ENCODE measurements around the gene ZP2.
"Not testable (repeated sequence)": the region's sequence is repeated elsewhere in the genome, so short reads cannot be mapped to it uniquely, and the experiment has no call there.

ZP2 gene

DNA sequence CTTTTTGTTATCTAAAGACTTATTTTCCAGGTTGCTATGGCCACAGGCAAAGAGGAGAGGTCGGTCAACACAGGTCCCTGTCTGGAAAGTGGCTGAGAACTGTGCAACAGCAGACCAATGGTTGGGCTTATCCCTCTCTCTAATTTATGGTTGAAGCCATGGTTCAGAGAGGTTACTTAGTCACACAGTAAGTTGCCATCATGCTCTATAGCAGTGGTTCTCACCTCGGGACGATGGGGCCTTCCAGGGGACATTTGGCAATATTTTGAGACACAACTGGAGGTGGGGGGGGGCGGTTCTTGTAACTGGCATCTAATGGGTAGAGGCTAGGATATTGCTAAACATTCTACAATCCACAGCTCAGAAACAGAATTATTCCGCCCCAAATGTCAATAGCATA lies 53.7 kb downstream of the ZP2 start:
- H3K36me3 Mint-ChIP-seq (ENCODE audit: low read depth): peaks cover 7% of the 10 kb centered on the region
- no peak overlapping the region for H3K27ac Mint-ChIP-seq
- H3K4me3 Mint-ChIP-seq: peak overlapping the region; percentile 28
- no peaks in the 10 kb centered on the region for H3K27me3 Mint-ChIP-seq (ENCODE audit: low read depth)
- peaks cover 13% of the 10 kb centered on the region for H3K4me1 Mint-ChIP-seq (ENCODE audit: low read depth)
- no peaks in the 10 kb centered on the region for H3K9me3 Mint-ChIP-seq

DNA sequence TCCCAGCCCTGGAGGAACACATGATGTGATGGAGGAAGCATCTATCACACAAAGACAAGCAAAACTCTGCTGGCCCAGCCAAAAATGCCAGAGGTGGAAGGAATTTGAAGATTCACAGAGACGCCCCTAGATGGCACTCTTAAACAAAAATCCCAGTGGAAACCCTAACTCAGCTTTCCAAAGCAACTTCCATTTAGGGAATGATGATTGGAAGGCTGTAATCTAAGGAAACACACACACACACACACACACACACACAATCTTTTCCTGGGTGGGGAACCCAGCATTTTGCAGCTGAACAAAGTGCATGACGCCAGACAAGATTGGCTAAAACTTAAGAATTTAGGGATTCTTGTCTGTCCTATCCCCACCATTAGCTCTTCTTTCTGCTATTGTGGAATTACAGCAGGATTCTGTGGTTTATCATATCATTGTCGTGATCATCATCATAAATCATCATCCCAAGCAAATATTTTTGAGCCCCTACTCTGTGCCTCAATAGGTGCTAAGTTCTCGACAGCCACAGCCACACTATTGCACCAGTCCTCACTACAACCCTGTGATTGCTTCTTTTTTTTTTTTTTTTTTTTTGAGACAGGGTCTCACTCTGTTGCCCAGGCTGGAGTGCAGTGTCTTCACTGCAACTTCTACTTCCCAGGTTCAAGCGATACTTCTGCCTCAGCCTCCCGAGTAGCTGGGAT lies 54.5 kb downstream of the ZP2 start:
- H3K36me3 Mint-ChIP-seq (ENCODE audit: low read depth): peaks cover 6% of the 10 kb centered on the region
- H3K27ac Mint-ChIP-seq: no peak overlapping the region
- peaks cover 13% of the 10 kb centered on the region for H3K4me1 Mint-ChIP-seq (ENCODE audit: low read depth)
- no peaks in the 10 kb centered on the region for H3K27me3 Mint-ChIP-seq (ENCODE audit: low read depth)
- H3K4me3 Mint-ChIP-seq: no peak overlapping the region
- no peaks in the 10 kb centered on the region for H3K9me3 Mint-ChIP-seq

DNA sequence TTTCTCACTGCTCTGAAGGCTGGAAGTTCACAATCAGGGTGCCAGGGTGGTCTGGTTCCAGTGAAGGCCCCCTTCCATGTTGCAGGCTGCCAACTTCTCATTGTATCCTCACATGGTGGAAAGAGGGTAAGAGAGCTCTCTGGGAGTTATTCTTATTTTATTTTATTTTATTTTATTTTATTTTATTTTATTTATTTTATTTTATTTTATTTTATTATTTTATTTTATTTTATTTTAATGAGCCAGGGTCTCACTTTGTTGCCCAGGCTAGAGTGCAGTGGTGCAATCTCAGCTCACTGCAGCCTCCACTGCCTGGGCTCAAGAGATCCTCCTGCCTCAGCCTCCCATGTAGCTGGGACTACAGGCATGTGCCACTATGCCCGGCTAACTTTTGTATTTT lies 55.4 kb downstream of the ZP2 start:
- not testable (repeated sequence) for H3K4me3 Mint-ChIP-seq; H3K27me3 Mint-ChIP-seq (ENCODE audit: low read depth); H3K9me3 Mint-ChIP-seq; H3K27ac Mint-ChIP-seq; H3K36me3 Mint-ChIP-seq (ENCODE audit: low read depth)
- H3K4me1 Mint-ChIP-seq (ENCODE audit: low read depth): peaks cover 13% of the 10 kb centered on the region

DNA sequence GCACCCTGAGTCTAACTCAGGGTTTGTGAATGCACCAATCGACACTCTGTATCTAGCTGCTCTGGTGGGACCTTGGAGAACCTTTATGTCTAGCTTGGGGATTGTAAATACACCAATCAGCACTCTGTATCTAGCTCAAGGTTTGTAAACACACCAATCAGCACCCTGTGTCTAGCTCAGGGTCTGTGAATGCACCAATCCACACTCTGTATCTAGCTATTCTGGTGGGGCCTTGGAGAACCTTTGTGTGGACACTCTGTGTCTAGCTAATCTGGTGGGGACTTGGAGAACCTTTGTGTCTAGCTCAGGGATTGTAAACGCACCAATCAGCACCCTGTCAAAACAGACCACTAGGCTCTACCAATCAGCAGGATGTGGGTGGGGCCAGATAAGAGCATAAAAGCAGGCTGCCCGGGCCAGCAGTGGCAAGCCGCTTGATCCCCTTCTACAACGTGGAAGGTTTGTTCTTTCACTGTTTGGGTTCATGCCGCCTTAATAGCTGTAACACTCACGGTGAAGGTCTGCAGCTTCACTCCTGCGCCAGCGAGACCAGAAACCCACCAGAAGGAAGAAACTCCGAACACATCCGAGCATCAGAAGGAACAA lies 58.1 kb downstream of the ZP2 start:
- not testable (repeated sequence) for H3K36me3 Mint-ChIP-seq (ENCODE audit: low read depth); H3K4me1 Mint-ChIP-seq (ENCODE audit: low read depth); H3K9me3 Mint-ChIP-seq; H3K4me3 Mint-ChIP-seq; H3K27ac Mint-ChIP-seq
- H3K27me3 Mint-ChIP-seq (ENCODE audit: low read depth): peaks cover 14% of the 10 kb centered on the region

DNA sequence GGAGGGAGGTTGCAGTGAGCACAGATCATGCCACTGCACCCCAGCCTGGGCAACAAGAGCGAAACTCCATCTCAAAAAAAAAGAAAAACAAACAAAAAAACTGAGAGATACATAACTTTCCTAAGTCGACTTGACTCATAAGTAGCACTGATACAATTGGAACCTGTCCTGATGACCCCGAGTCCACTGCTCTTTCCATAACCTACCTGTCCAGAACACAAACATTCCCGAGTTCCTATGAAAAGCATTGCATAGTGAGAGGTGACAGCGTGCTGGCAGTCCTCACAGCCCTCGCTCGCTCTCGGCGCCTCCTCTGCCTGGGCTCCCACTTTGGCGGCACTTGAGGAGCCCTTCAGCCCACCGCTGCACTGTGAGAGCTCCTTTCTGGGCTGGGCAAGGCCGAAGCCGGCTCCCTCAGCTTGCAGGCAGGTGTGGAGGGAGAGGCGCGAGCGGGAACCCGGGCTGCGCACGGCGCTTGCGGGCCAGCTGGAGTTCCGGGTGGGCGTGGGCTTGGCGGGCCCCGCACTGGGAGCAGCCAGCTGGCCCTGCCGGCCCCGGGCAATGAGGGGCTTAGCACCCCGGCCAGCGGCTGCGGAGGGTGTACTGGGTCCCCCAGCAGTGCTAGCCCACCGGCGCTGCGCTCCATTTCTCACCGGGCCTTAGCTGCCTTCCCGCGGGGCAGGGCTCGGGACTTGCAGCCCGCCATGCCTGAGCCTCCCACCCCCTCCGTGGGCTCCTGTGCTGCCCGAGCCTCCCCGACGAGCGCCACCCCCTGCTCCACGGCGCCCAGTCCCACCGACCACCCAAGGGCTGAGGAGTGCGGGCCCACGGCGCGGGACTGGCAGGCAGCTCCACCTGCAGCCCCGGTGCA lies 59.0 kb downstream of the ZP2 start:
- peaks cover 18% of the 10 kb centered on the region for H3K27me3 Mint-ChIP-seq (ENCODE audit: low read depth)
- not testable (repeated sequence) for H3K4me1 Mint-ChIP-seq (ENCODE audit: low read depth); H3K27ac Mint-ChIP-seq; H3K4me3 Mint-ChIP-seq; H3K36me3 Mint-ChIP-seq (ENCODE audit: low read depth); H3K9me3 Mint-ChIP-seq

DNA sequence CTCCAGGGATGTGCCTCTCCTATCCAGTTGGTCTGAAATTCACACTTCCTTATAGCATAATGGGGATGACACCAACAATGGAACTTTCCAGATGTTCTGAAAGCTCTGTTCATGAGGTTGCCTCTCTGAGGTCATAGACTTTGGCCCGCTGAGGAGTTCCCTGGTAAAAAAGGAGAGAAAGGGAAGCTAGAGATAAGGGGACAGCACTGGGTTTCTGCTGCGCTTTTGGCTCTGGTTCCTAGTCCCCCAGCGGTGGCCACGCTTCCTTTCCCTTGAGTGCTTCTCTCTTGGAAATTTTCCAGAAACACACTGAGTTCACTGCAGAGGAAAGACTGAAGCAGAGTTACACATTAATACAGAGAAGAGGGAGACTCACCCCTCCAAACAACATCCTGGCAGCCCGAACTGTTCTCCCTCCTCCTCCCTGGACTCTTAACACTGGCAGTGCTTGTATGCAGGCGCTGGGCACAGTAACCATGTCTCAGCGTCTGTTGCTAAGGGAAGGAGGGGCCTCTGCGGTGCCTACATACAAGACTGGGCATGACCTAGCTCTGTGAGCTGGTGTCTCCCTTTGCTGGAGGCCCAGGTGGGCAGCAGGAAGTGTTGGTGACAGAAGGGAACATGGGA lies 60.9 kb downstream of the ZP2 start, which contains the start of gene DNAH3:
Gene DNAH3 (minus strand): TSS at position 472 of the 627 bp plus-strand sequence. CDS start 527 bp downstream, outside the sequence.
- no peaks in the 10 kb centered on the region for H3K36me3 Mint-ChIP-seq (ENCODE audit: low read depth)
- H3K9me3 Mint-ChIP-seq: no peaks in the 10 kb centered on the region
- no peak within 1 kb of the TSS for H3K27ac Mint-ChIP-seq
- H3K4me3 Mint-ChIP-seq: no peak within 1 kb of the TSS
- peaks cover 18% of the 10 kb centered on the region for H3K27me3 Mint-ChIP-seq (ENCODE audit: low read depth)
- no peaks in the 10 kb centered on the region for H3K4me1 Mint-ChIP-seq (ENCODE audit: low read depth)

All from T-helper 1 cell treated with Interleukin-12 subunit alpha and Interleukin-12 subunit beta and Interleukin-4 antibody, amounts not matched to agents 30 μg/mL and 1 μg/mL, for 36 hours (primary cell).